ENCODE results near the gene ATRNL1. TPM values are rescaled to one million over a fixed set of nuclear protein-coding genes. Genes with fewer than 3 reads are reported as not detected.

ATRNL1 gene
- total and polyA plus RNA-seq, 2 experiments from 2014 or later: 4.8 to 29.7 TPM

- no peak for TF ChIP-seq ZNF462 (CRISPR knock-in tag; IDR thresholded peaks at IDR 0.05)
These were observed 681.6 kb downstream of the ATRNL1 start (continued) for GRCh38 chr10:115774721-115775120.

- no peaks in the 10 kb centered on the region for H3K79me2 ChIP-seq (replicated peaks; ENCODE audit: insufficient read depth)
- H3K4me1 ChIP-seq (ENCODE audit: insufficient read depth): no peaks in the 10 kb centered on the region
- H2AFZ ChIP-seq: no peak overlapping the region
- H3K27me3 Mint-ChIP-seq (ENCODE audit: insufficient read depth, low read depth, poor library complexity): no peaks in the 10 kb centered on the region
- no peak overlapping the region for H3K4me3 Mint-ChIP-seq
- no peaks in the 10 kb centered on the region for H3F3A ChIP-seq (replicated peaks; ENCODE audit: low read depth)
- no peaks in the 10 kb centered on the region; the same call in 1 of the 2 replicates for H4K20me1 ChIP-seq (replicated peaks; ENCODE audit: insufficient read depth)
- no peaks in the 10 kb centered on the region; the same call in 1 of the 2 replicates for H3K9me2 ChIP-seq (ENCODE audit: insufficient read depth)
- peaks cover 6% of the 10 kb centered on the region; the same call in 2 of the 3 replicates for H3K4me1 Mint-ChIP-seq
- ATAC-seq (no peak), DNase-seq (ENCODE audit: low spot score) (no peak)
- H3K4me3 ChIP-seq: no peak overlapping the region
- no peaks in the 10 kb centered on the region for H3K27me3 ChIP-seq (ENCODE audit: insufficient read depth)
- H3K36me3 Mint-ChIP-seq (ENCODE audit: low read depth): no peaks in the 10 kb centered on the region
- H3K9me3 Mint-ChIP-seq: no peaks in the 10 kb centered on the region
- H3K36me3 ChIP-seq (ENCODE audit: insufficient read depth): no peaks in the 10 kb centered on the region
- H3K4me2 ChIP-seq: no peak overlapping the region
- no peak overlapping the region for H3K27ac Mint-ChIP-seq
- H3K27ac ChIP-seq (ENCODE audit: low read depth): no peak overlapping the region
- TF ChIP-seq NANOG (IDR thresholded peaks at IDR 0.05; ENCODE audit: borderline replicate concordance): no peak
- TF ChIP-seq STAT1 (IDR thresholded peaks at IDR 0.05; ENCODE audit: unreplicated experiment): no peak
- TF ChIP-seq CREB1 (CRISPR knock-in tag; IDR thresholded peaks at IDR 0.05; ENCODE audit: low read depth): no peak
- TF ChIP-seq ETS1 (IDR thresholded peaks at IDR 0.05): no peak
- no peak for TF ChIP-seq ZNF331 (CRISPR knock-in tag; IDR thresholded peaks at IDR 0.05; ENCODE audit: low read depth)
- TF ChIP-seq EZH2phosphoT487 (IDR thresholded peaks at IDR 0.05; ENCODE audit: unreplicated experiment): no peak
- no peak for TF ChIP-seq JUNB (IDR thresholded peaks at IDR 0.05; ENCODE audit: unreplicated experiment)
- no peak for TF ChIP-seq ZNF462 (CRISPR knock-in tag; IDR thresholded peaks at IDR 0.05)
These were observed 684.5 kb downstream of the ATRNL1 start for GRCh38 chr10:115777646-115778045.

Measured in GM23338 (cell line).